ENCODE measurements around the gene SDCCAG8. TPM values are rescaled to one million over a fixed set of nuclear protein-coding genes. Genes with fewer than 3 reads are reported as not detected.

SDCCAG8 gene
- total RNA-seq, 1 donor from 2014 or later = 26.7 TPM

GRCh38 chr1:243497939-243498681 is 242.3 kb downstream of the SDCCAG8 start:
- H3K27ac Mint-ChIP-seq (ENCODE audit: unreplicated experiment) = no peak overlapping the region
- peaks cover 7% of the 10 kb centered on the region for H3K4me1 Mint-ChIP-seq (ENCODE audit: unreplicated experiment)

GRCh38 chr1:243499248-243499647 is 243.4 kb downstream of the SDCCAG8 start:
- DNase-seq (ENCODE audit: extremely low spot score, unreplicated experiment) = no peak
- H3K4me3 Mint-ChIP-seq (ENCODE audit: unreplicated experiment) = no peak overlapping the region
- peaks cover 36% of the 10 kb centered on the region for H3K36me3 Mint-ChIP-seq (ENCODE audit: unreplicated experiment)
- no peaks in the 10 kb centered on the region for H3K9me3 Mint-ChIP-seq (ENCODE audit: unreplicated experiment)
- H3K27me3 Mint-ChIP-seq (ENCODE audit: unreplicated experiment) = no peaks in the 10 kb centered on the region
- H3K4me1 Mint-ChIP-seq (ENCODE audit: unreplicated experiment) = peaks cover 2% of the 10 kb centered on the region
- no peak overlapping the region for H3K27ac Mint-ChIP-seq (ENCODE audit: unreplicated experiment)
- TF ChIP-seq, protein P1, sequence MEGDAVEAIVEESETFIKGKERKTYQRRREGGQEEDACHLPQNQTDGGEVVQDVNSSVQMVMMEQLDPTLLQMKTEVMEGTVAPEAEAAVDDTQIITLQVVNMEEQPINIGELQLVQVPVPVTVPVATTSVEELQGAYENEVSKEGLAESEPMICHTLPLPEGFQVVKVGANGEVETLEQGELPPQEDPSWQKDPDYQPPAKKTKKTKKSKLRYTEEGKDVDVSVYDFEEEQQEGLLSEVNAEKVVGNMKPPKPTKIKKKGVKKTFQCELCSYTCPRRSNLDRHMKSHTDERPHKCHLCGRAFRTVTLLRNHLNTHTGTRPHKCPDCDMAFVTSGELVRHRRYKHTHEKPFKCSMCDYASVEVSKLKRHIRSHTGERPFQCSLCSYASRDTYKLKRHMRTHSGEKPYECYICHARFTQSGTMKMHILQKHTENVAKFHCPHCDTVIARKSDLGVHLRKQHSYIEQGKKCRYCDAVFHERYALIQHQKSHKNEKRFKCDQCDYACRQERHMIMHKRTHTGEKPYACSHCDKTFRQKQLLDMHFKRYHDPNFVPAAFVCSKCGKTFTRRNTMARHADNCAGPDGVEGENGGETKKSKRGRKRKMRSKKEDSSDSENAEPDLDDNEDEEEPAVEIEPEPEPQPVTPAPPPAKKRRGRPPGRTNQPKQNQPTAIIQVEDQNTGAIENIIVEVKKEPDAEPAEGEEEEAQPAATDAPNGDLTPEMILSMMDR (IDR thresholded peaks at IDR 0.05) = no peak

More at GRCh38 chr1:243497939-243498681, 242.3 kb downstream of the SDCCAG8 start:
- TF ChIP-seq, protein P1 (IDR thresholded peaks at IDR 0.05) = no peak
- Mint-ChIP-seq H3K27me3 (ENCODE audit: unreplicated experiment) (no peaks in the 10 kb centered on the region), H3K4me3 (ENCODE audit: unreplicated experiment) (no peak overlapping the region), H3K36me3 (ENCODE audit: unreplicated experiment) (peaks cover 34% of the 10 kb centered on the region), H3K9me3 (ENCODE audit: unreplicated experiment) (no peaks in the 10 kb centered on the region)
- DNase-seq (ENCODE audit: extremely low spot score, unreplicated experiment) = peak; percentile 72

DNA sequence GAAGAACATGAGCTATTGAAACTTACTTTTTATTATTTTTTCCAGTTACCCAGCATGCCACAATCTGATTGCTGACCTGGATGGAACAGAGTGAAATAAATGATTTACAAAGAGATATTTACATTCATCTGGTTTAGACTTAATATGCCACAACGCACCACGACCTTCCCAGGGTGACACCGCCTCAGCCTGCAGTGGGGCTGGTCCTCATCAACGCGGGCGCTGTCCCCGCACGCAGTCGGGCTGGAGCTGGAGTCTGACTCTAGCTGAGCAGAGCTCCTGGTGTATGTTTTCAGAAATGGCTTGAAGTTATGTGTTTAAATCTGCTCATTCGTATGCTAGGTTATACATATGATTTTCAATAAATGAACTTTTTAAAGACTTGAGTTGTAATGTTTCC is 243.9 kb downstream of the SDCCAG8 start:
- TF ChIP-seq, protein P1 (IDR thresholded peaks at IDR 0.05) = no peak
- DNase-seq (ENCODE audit: extremely low spot score, unreplicated experiment) = no peak
- H3K27me3 Mint-ChIP-seq (ENCODE audit: unreplicated experiment) = no peaks in the 10 kb centered on the region
- H3K4me3 Mint-ChIP-seq (ENCODE audit: unreplicated experiment) = no peak overlapping the region
- H3K4me1 Mint-ChIP-seq (ENCODE audit: unreplicated experiment) = peaks cover 2% of the 10 kb centered on the region
- no peaks in the 10 kb centered on the region for H3K9me3 Mint-ChIP-seq (ENCODE audit: unreplicated experiment)
- peaks cover 31% of the 10 kb centered on the region for H3K36me3 Mint-ChIP-seq (ENCODE audit: unreplicated experiment)
- H3K27ac Mint-ChIP-seq (ENCODE audit: unreplicated experiment) = no peak overlapping the region

GRCh38 chr1:243500512-243500911 is 244.7 kb downstream of the SDCCAG8 start:
- no peak for DNase-seq (ENCODE audit: extremely low spot score, unreplicated experiment)
- Mint-ChIP-seq H3K27ac (ENCODE audit: unreplicated experiment) (no peak overlapping the region), H3K4me1 (ENCODE audit: unreplicated experiment) (peaks cover 2% of the 10 kb centered on the region), H3K9me3 (ENCODE audit: unreplicated experiment) (no peaks in the 10 kb centered on the region), H3K36me3 (ENCODE audit: unreplicated experiment) (peaks cover 37% of the 10 kb centered on the region), H3K4me3 (ENCODE audit: unreplicated experiment) (no peak overlapping the region), H3K27me3 (ENCODE audit: unreplicated experiment) (no peaks in the 10 kb centered on the region)
- TF ChIP-seq, protein P1 (IDR thresholded peaks at IDR 0.05) = no peak

- TF ChIP-seq, protein P1 (IDR thresholded peaks at IDR 0.05) = no peak
- no peak overlapping the region for H3K4me3 Mint-ChIP-seq (ENCODE audit: unreplicated experiment)
- H3K9me3 Mint-ChIP-seq (ENCODE audit: unreplicated experiment) = no peaks in the 10 kb centered on the region
- no peaks in the 10 kb centered on the region for H3K27me3 Mint-ChIP-seq (ENCODE audit: unreplicated experiment)
- peaks cover 2% of the 10 kb centered on the region for H3K4me1 Mint-ChIP-seq (ENCODE audit: unreplicated experiment)
- no peak overlapping the region for H3K27ac Mint-ChIP-seq (ENCODE audit: unreplicated experiment)
- H3K36me3 Mint-ChIP-seq (ENCODE audit: unreplicated experiment) = peaks cover 36% of the 10 kb centered on the region
- DNase-seq (ENCODE audit: extremely low spot score, unreplicated experiment) = no peak
Observed at GRCh38 chr1:243501002-243501401, 245.2 kb downstream of the SDCCAG8 start.
